IPS-18a (cell line): ENCODE measurements around the gene GDF15.

Experiments used
- H3K27ac ChIP-seq: one replicate; pipeline ENCODE4 v1.5.1; 2013; ENCODE audit warnings: low read length
- H3K27me3 ChIP-seq: one replicate; pipeline ENCODE4 v1.6.1; 2013; ENCODE audit warnings: mild to moderate bottlenecking, low read length; ENCODE audit not compliant: control insufficient read depth, insufficient read depth
- H3K36me3 ChIP-seq: one replicate; pipeline ENCODE4 v1.6.1; 2013; ENCODE audit warnings: low read depth, low read length; ENCODE audit not compliant: control insufficient read depth
- H3K4me1 ChIP-seq: one replicate; pipeline ENCODE4 v1.6.1; 2013; ENCODE audit warnings: low read depth, low read length; ENCODE audit not compliant: control insufficient read depth
- H3K4me3 ChIP-seq: one replicate; pipeline ENCODE4 v1.5.1; 2013; ENCODE audit warnings: low read length
- H3K9ac ChIP-seq: one replicate; pipeline ENCODE4 v1.6.1; 2013; ENCODE audit warnings: mild to moderate bottlenecking, low read length, moderate library complexity
- H3K9me3 ChIP-seq: one replicate; pipeline ENCODE4 v1.6.1; 2013; ENCODE audit warnings: low read depth, low read length; ENCODE audit not compliant: control insufficient read depth

The GDF15 gene

DNA sequence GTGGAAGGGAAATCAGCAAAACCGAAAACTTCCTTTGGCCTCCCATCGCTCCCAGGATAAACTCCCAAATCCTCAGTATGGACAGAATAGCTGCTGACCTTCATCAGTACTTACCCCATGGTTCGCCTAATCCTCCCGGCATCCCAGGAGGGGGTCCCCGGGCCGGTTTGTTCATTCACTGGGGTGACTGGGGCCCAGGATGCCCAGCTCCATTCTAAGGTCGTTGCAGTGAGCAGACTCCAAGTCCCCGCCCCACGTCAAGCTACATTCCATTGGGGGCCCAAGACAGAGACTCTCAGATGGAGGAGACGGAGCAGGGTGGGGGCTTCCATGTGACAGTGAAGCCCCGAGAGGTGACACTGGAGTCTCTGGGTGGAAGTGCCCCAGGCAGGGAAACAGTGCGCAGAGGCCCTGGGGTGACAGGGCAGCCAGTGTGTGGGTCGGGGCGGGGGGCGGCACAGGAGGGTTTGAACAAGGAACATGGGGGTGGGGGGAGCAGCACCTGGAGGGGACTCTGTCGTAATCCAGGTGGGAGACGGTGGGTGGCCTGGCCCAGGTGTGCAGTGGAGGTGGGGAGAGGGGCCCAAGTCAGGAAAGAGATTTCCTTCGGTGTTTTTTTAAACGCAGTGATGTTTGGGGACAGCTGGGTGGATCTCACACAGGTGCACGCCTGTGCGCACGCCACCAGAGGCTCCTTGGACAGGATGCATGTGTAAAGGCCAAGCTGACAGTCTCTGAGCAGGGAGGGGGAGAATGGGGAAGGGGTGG, 38.3 kb downstream of the GDF15 start:
- H3K36me3 ChIP-seq, result no peaks in the 10 kb centered on the region
- H3K27me3 ChIP-seq, result peaks cover 18% of the 10 kb centered on the region
- peaks cover 12% of the 10 kb centered on the region for H3K4me1 ChIP-seq
- H3K4me3 ChIP-seq, result no peak overlapping the region
- no peak overlapping the region for H3K27ac ChIP-seq
- H3K9ac ChIP-seq, result no peak overlapping the region
- H3K9me3 ChIP-seq, result no peaks in the 10 kb centered on the region

DNA sequence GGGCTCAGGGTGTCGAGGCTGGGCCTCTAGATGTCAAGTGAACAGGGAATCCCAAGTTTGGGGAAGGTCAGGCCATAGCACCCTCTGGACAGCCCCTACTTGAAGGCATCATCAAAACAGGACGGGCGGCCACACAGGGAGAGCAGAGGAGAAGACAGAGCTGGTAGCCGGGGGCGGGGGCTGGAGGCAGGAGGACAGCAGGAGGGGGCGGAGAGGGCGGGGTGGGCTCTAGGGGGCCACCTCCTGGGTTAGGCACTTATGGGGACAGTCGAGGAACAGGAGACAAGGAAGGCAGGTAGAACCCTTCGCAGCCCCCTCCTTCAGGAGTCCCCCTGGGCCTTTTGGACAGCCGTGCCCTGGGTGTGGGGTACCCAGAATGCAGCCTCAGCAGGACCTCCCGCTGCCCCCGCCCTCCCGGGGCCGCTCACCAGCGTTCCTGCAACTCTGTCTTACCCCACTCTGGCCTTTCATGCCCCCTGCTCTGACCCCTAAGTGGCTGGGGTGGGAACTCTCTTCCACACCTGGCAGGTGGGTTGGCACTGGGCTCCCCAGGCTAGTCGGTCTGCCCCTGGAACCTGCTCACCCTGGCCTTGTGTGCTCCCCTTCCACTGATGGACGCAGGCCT, 39.0 kb downstream of the GDF15 start:
- no peak overlapping the region for H3K4me3 ChIP-seq
- H3K36me3 ChIP-seq, result no peaks in the 10 kb centered on the region
- no peaks in the 10 kb centered on the region for H3K9me3 ChIP-seq
- H3K9ac ChIP-seq, result no peak overlapping the region
- H3K27ac ChIP-seq, result no peak overlapping the region
- peaks cover 15% of the 10 kb centered on the region for H3K27me3 ChIP-seq
- H3K4me1 ChIP-seq, result peaks cover 18% of the 10 kb centered on the region

DNA sequence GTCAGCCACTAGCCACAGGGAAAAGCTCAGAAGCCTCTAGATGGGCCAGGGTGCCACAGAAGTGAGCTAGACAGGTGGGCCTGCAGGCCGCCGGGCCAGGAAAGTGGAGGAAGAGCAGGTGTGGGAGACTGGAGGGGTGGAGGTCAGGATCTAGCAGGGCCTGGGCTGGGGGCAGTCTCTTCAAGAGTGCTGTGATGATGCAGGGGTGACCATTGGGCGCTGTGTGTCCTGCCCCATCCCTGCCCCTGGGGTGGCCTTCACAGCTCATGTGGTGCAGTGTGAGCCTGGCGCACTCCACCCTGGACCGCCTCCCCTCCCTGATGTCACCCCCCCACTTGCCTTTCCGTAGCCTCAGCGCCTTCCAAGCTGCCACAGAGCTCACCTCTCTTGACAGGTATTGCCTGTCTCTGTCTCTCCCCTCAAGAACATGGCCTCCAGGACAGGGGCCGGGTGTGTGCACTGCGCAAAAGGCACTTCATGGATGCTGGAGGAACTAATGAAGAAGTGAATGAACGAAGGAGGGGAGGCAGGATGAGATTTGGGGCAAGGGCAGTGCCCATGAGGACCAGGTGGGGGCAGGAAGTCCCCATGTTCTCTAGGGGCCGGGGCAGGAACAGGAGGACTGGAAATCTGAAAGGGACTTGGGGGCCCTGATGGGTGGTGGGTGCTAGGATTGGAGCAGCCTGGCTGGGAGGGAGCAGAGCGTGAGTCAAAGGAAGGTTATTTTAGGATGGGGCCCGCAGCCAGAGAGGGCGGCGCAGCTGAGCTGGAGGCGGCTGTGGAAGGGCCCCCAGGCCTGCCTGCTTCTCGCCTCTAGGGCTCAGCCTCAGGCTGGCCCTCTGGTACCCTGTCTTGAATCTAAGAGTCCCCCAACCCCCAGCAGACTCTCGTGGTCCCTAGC, 39.8 kb downstream of the GDF15 start:
- Histone ChIP-seq H3K27me3 (peaks cover 7% of the 10 kb centered on the region), H3K9ac (no peak overlapping the region), H3K4me1 (peaks cover 18% of the 10 kb centered on the region), H3K9me3 (no peaks in the 10 kb centered on the region), H3K4me3 (no peak overlapping the region), H3K27ac (no peak overlapping the region), H3K36me3 (no peaks in the 10 kb centered on the region)

DNA sequence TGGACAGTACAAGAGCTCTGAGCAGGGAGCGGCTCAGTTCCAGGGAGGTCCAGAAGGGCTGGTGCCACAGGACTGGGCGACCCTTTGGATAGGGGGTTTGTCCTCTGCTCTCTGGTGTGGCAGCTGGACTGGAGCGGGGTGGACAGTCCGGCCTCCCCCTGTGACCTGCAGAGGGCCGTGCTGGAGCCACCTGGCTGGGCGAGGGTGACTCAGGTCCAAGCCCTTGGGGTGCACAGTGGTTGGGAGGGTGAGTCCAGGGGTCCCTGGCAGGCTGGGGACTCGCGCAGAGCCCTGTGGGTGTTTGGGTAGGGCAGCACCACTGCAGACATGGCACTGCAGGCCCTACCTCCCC, 40.4 kb downstream of the GDF15 start:
- H3K4me1 ChIP-seq, result peaks cover 18% of the 10 kb centered on the region

DNA sequence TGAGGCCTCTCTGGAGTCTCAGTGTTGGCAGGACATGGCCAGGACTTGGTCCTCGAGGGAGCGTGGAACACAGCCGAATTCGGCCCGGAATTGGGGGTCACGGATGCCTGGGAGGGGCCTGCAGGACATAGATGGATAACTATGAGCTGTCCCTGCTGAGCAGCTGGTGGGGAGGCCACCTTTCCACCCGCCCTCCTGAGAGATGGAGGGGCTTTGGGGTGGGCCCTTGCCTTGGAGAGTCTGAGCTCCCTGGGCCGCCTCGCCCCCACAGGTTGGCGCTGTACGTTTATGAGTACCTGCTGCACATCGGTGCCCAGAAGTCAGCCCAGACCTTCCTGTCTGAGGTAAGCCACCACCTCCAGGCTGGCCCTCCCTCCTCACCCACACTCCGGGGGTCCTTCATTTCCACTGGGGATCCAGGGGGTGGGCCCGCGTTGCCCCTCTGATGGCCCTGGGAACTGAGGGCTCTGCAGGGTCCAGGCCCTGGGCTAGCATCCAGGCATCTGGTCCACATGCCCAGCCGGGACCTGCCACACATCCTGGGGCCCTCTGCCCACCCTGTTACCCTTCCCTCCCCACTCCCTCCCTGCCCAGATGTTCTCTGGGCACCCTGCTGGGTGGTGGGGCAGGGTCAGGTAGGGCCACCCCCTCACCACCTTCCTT, 41.3 kb downstream of the GDF15 start:
- Histone ChIP-seq H3K9ac (no peak overlapping the region), H3K4me1 (peaks cover 20% of the 10 kb centered on the region), H3K27ac (no peak overlapping the region)

More for the DNA sequence above, 40.4 kb downstream of the GDF15 start:
- Histone ChIP-seq H3K4me3 (no peak overlapping the region), H3K9me3 (no peaks in the 10 kb centered on the region), H3K9ac (no peak overlapping the region), H3K36me3 (no peaks in the 10 kb centered on the region), H3K27me3 (peaks cover under 1% of the 10 kb centered on the region), H3K27ac (no peak overlapping the region)

DNA sequence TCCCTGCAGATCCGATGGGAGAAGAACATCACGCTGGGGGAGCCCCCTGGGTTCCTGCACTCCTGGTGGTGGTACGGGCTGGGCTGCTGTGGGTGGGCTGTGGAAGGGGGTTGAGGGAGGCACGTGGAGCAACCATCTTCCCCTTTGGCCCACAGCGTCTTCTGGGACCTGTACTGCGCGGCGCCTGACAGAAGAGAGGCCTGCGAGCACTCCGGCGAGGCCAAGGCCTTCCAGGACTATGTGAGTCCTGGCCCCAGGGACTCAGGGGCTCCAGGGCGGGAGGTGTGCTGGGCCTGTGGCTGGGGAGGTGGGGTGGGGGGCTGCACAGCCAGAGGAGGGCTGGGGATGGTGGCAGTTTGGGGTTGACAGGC, 41.8 kb downstream of the GDF15 start:
- Histone ChIP-seq H3K4me1 (peaks cover 21% of the 10 kb centered on the region), H3K27ac (no peak overlapping the region), H3K27me3 (no peaks in the 10 kb centered on the region), H3K36me3 (no peaks in the 10 kb centered on the region), H3K9ac (no peak overlapping the region), H3K9me3 (no peaks in the 10 kb centered on the region), H3K4me3 (no peak overlapping the region)

More for the DNA sequence above, 41.3 kb downstream of the GDF15 start:
- no peaks in the 10 kb centered on the region for H3K36me3 ChIP-seq
- no peak overlapping the region for H3K4me3 ChIP-seq
- H3K9me3 ChIP-seq, result no peaks in the 10 kb centered on the region
- no peaks in the 10 kb centered on the region for H3K27me3 ChIP-seq

DNA sequence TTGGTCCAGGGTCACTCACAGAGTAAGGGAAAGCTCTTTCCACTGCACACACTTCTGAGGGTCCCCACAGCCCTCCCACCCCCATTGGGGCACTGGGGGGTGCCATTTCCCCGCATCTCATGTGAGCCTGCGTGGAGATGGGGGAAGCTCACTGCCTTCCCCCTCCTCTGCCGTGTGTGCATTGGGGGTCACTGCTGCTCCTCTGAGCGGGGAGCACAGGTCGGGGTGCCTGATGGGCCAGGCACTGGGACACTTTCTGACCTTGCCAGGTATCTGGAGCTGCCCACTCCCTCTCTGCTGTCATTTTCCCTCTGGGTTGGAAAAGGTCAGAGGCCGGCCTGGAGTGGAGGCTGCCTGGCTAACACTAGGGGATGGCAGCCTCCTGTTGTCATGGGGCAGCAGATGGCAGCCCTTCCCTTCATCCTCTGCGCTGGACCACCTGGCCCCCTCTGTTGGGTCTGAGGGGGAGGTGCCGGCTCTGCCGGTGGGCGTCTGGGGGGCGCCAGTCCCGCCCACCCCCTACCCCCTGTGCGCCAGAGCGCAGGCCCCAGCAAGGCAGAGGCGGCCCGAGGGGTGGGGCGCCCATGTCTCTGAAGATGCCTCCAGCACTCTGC, 42.3 kb downstream of the GDF15 start:
- Histone ChIP-seq H3K9ac (no peak overlapping the region), H3K4me3 (peak overlapping the region; percentile 64), H3K27ac (no peak overlapping the region), H3K36me3 (no peaks in the 10 kb centered on the region), H3K4me1 (peaks cover 21% of the 10 kb centered on the region), H3K9me3 (no peaks in the 10 kb centered on the region), H3K27me3 (no peaks in the 10 kb centered on the region)

DNA sequence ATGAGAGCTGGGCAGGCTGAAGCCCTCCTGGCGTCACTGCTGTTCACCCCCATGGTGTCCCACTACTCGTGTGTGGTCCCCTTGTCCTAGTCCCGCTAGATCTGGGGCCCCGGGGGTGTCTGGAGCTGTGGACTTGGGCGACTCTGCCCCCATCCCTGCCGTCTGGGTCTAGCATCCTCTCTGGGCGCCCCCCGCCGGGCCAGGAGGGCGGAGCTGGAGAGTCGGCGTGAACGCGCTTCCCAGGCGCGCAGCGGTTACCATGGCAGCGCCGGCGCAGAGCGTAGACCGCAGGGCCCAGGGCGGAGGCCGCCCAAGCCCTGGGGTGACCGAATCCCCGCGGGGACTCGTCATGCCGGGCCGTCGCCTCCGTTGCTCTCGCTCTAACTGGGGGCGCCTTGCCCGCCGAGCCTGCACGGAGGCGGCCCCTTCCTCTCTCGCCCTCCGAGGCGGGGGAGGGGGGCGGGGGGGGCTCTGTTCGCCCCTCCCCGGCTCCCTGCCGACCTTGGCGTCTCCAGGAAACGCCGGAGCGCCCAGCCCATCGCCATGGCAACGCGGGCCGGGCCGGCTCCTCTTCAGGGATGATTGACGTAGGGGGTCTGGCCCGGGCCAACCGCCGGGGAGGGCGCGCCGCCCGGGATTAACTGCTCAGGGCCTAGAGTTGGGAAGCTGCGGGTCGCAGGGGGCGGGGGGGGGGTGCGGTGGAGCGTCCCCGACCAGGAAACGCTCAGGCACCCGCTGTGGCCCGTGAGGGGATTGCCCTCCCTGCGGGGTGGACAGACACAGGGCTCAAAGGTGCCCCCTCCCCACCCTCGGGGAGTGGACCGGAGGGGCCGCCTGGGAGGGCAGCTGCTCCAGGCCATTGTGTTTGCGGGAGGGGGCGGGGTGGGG, 43.1 kb downstream of the GDF15 start:
- no peak overlapping the region for H3K27ac ChIP-seq
- no peaks in the 10 kb centered on the region for H3K27me3 ChIP-seq
- H3K9me3 ChIP-seq, result no peaks in the 10 kb centered on the region
- peak overlapping the region; percentile 64 for H3K4me3 ChIP-seq
- peaks cover 18% of the 10 kb centered on the region for H3K4me1 ChIP-seq
- H3K9ac ChIP-seq, result peak overlapping the region; percentile 32
- H3K36me3 ChIP-seq, result no peaks in the 10 kb centered on the region

DNA sequence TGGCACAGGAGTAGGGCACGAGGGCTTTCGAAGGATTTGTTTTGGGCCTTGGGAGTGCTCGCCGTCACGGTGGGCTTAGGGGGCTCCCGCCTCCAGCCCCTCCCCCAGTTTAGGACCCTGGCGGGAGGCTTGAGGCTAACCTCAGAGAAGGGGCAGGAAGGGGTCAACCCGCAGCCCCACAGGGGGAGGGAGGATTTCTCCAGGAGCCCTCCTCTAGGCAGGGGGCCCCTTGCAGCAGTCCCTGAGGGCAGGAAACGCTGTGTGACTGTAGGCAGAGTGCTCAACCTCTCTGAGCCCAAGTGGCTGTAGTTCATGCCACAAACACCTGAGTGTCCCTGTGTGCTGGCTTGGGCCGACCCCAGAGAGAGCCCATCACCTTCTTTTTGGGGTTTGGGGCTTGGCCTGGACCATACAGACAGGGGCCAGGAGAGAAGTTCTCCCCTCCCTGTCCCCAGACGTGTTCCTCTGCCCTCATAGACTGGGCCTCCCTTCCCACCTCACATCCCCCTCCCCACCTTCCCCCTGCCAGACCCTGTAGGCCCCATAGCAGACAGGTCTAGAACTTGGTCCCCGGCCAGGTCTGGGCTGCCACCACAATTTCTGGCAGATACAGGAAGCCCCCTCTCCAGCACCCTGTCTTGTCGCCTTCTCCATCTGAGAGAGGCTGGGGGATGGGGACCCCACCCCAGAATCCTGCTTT, 43.9 kb downstream of the GDF15 start:
- Histone ChIP-seq H3K27ac (no peak overlapping the region), H3K9me3 (no peaks in the 10 kb centered on the region), H3K9ac (peak overlapping the region; percentile 32), H3K4me1 (peaks cover 19% of the 10 kb centered on the region), H3K4me3 (peak overlapping the region; percentile 64), H3K36me3 (peaks cover 2% of the 10 kb centered on the region), H3K27me3 (no peaks in the 10 kb centered on the region)
